22Rv1 (cell line): ENCODE results near the gene AFF1.

Experiments
- H3K27ac ChIP-seq: fragments of 450-650 bp; 2 replicates; pipeline ENCODE4 v1.5.1; 2017
- CTCF ChIP-seq: fragments of 450-650 bp; IDR thresholded peaks from 2 replicates; pipeline ENCODE4 v1.5.1; 2017; ENCODE audit warnings: mild to moderate bottlenecking
- ZFX ChIP-seq: fragments of 450-650 bp; IDR thresholded peaks from 2 replicates; pipeline ENCODE4 v1.6.1; 2017; ENCODE audit warnings: antibody characterized with exemption, borderline replicate concordance

Gene AFF1

GRCh38 chr4:87122252-87122651 lies 187.4 kb downstream of the AFF1 start:
- no peak for TF ChIP-seq CTCF
- TF ChIP-seq ZFX, result no peak
- no peak overlapping the region for H3K27ac ChIP-seq

GRCh38 chr4:87126056-87126455 lies 191.2 kb downstream of the AFF1 start:
- TF ChIP-seq ZFX, result no peak
- H3K27ac ChIP-seq, result no peak overlapping the region

DNA sequence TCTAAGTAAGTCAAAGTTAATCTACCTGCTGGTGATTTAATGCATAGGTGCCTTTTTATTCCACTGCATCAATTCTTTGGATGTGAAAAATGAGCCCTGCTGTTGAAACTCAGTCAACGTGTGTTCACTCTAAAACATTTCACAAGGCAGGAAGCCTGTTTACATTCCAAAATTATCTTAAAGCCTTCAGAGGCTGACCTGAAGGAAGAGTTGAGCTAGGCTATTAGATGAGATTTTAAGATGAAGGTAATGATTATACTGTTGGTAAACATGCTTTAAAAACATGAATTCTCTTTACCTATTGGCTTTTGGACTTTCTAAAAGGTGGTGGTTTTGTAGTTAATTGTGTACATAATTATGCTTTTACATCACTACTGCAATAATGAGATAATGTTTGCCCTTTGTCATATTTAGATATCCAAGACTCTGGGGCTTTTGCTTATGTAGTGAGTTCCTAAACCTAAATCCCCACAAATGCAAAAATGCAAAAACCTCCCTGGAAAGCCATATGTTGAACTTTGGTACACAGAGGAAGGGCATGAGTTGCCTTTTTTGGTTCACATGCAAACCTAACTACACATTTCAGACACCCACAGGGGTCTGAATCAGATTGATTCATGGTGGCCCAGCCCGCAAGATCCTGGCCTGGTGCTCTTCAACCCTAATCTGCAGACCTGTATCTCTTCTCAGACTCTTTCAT lies 193.3 kb downstream of the AFF1 start:
- no peak for TF ChIP-seq CTCF
- no peak for TF ChIP-seq ZFX
- no peak overlapping the region for H3K27ac ChIP-seq

GRCh38 chr4:87129681-87130080 lies 194.9 kb downstream of the AFF1 start:
- H3K27ac ChIP-seq, result no peak overlapping the region
- TF ChIP-seq ZFX (no peak), CTCF (no peak)

DNA sequence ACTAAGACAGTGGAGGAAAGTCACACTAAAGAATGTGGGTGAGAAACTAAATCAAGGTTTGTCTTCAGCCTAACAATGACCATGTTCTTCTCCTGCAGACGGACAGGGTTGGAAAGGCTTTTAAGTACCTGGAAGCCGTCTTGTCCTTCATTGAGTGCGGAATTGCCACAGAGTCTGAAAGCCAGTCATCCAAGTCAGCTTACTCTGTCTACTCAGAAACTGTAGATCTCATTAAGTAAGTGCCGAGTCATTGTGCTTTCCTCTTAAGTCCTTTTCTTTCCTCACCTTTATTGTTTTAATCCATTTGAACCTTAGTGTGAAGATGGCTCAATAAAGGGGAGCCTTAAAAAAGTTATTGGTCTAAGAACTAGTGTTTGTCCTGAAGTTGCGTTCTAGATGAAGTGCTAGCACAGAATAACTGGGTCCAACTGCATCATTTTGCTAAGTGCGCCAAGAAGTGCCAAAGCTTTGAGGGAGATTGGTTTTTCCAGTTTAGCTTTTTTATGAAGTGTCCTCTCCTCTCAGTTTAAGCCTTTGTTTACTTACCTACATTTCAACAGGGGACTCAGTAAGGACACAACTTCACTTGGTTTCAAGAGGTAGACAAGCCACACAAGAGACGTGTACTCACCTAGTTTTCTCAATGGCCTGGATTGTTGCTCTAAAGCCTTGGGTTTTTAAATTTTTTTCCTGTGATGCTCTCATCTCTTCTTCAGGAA lies 196.3 kb downstream of the AFF1 start:
- TF ChIP-seq ZFX (no peak), CTCF (no peak)
- H3K27ac ChIP-seq, result no peak overlapping the region

GRCh38 chr4:87132035-87132434 lies 197.2 kb downstream of the AFF1 start:
- TF ChIP-seq ZFX (no peak), CTCF (no peak)
- no peak overlapping the region for H3K27ac ChIP-seq

DNA sequence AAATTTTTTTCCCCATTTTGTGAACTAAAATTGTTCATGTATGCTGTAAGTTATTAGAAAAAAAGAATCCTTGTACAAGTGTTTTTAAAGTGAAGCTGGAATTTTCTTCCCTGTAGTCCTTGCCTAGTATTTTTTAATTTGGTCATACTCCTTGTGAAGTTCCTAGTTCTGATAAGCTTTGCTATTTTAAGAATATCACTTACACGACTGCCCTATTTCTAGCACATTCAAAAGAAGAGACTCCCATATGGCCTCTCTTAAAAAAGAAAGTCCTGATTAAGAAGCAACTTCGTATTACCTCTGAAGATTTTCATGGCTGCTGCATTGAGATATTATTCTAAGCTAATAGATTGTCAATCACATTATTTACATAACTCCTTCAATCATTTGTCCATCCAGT lies 198.4 kb downstream of the AFF1 start:
- no peak for TF ChIP-seq CTCF
- TF ChIP-seq ZFX, result no peak
- no peak overlapping the region for H3K27ac ChIP-seq
